ENCODE results near the gene PHEX. TPM values are rescaled to one million over a fixed set of nuclear protein-coding genes. Genes with fewer than 3 reads are reported as not detected.

The PHEX gene
- total and polyA plus RNA-seq, 2 experiments from 2014 or later: 0.05 to 0.21 TPM

DNA sequence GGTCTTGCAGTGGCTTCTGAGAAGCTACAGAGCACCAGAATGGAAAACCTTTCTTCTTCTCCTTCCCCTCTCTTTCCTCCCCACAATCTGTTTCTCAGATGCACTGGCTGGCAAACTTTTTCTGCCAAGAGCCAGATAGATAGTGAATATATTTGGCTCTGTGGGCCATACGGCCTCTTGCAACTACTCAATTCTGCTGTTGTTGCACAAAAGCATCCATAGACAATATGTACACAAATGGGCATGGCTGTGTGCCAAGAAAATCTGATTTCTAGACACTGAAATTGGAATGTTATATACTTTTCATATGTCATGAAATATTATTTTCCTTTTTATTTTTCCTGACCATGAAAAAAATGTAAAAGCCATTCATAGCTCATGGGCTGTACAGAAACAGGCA is 3.1 kb downstream of the PHEX start:
- Mint-ChIP-seq H3K27me3 (ENCODE audit: insufficient read depth, low read depth, poor library complexity) (peaks cover 2% of the 10 kb centered on the region), H3K4me1 (peaks cover 17% of the 10 kb centered on the region), H3K4me3 (no peak overlapping the region), H3K36me3 (ENCODE audit: low read depth) (no peaks in the 10 kb centered on the region), H3K27ac (no peak overlapping the region), H3K9me3 (no peaks in the 10 kb centered on the region)
- Histone ChIP-seq H4K20me1 (replicated peaks; ENCODE audit: insufficient read depth) (no peaks in the 10 kb centered on the region), H3K4me2 (no peak overlapping the region), H3F3A (replicated peaks; ENCODE audit: low read depth) (no peaks in the 10 kb centered on the region), H3K36me3 (ENCODE audit: insufficient read depth) (no peaks in the 10 kb centered on the region), H3K27me3 (ENCODE audit: insufficient read depth) (no peaks in the 10 kb centered on the region), H3K4me1 (ENCODE audit: insufficient read depth) (peaks cover 8% of the 10 kb centered on the region), H3K4me3 (no peak overlapping the region), H3K27ac (ENCODE audit: low read depth) (no peak overlapping the region), H2AFZ (no peak overlapping the region), H3K79me2 (replicated peaks; ENCODE audit: insufficient read depth) (no peaks in the 10 kb centered on the region), H3K9me2 (ENCODE audit: insufficient read depth) (no peaks in the 10 kb centered on the region)
- TF ChIP-seq JUNB (IDR thresholded peaks at IDR 0.05; ENCODE audit: unreplicated experiment) (no peak), EZH2 (IDR thresholded peaks at IDR 0.05; ENCODE audit: low read depth, unreplicated experiment) (no peak), POLR2AphosphoS5 (IDR thresholded peaks at IDR 0.05; ENCODE audit: low read depth) (no peak), NANOG (IDR thresholded peaks at IDR 0.05; ENCODE audit: borderline replicate concordance) (no peak), EZH2phosphoT487 (IDR thresholded peaks at IDR 0.05; ENCODE audit: unreplicated experiment) (no peak), ZNF331 (CRISPR knock-in tag; IDR thresholded peaks at IDR 0.05; ENCODE audit: low read depth) (no peak), CREB1 (CRISPR knock-in tag; IDR thresholded peaks at IDR 0.05; ENCODE audit: low read depth) (no peak), STAT1 (IDR thresholded peaks at IDR 0.05; ENCODE audit: unreplicated experiment) (no peak), ZNF114 (CRISPR knock-in tag; IDR thresholded peaks at IDR 0.05) (no peak)
- TF ChIP-seq, protein P1, sequence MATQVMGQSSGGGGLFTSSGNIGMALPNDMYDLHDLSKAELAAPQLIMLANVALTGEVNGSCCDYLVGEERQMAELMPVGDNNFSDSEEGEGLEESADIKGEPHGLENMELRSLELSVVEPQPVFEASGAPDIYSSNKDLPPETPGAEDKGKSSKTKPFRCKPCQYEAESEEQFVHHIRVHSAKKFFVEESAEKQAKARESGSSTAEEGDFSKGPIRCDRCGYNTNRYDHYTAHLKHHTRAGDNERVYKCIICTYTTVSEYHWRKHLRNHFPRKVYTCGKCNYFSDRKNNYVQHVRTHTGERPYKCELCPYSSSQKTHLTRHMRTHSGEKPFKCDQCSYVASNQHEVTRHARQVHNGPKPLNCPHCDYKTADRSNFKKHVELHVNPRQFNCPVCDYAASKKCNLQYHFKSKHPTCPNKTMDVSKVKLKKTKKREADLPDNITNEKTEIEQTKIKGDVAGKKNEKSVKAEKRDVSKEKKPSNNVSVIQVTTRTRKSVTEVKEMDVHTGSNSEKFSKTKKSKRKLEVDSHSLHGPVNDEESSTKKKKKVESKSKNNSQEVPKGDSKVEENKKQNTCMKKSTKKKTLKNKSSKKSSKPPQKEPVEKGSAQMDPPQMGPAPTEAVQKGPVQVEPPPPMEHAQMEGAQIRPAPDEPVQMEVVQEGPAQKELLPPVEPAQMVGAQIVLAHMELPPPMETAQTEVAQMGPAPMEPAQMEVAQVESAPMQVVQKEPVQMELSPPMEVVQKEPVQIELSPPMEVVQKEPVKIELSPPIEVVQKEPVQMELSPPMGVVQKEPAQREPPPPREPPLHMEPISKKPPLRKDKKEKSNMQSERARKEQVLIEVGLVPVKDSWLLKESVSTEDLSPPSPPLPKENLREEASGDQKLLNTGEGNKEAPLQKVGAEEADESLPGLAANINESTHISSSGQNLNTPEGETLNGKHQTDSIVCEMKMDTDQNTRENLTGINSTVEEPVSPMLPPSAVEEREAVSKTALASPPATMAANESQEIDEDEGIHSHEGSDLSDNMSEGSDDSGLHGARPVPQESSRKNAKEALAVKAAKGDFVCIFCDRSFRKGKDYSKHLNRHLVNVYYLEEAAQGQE (IDR thresholded peaks at IDR 0.05; ENCODE audit: unreplicated experiment): no peak
- TF ChIP-seq, protein P2, sequence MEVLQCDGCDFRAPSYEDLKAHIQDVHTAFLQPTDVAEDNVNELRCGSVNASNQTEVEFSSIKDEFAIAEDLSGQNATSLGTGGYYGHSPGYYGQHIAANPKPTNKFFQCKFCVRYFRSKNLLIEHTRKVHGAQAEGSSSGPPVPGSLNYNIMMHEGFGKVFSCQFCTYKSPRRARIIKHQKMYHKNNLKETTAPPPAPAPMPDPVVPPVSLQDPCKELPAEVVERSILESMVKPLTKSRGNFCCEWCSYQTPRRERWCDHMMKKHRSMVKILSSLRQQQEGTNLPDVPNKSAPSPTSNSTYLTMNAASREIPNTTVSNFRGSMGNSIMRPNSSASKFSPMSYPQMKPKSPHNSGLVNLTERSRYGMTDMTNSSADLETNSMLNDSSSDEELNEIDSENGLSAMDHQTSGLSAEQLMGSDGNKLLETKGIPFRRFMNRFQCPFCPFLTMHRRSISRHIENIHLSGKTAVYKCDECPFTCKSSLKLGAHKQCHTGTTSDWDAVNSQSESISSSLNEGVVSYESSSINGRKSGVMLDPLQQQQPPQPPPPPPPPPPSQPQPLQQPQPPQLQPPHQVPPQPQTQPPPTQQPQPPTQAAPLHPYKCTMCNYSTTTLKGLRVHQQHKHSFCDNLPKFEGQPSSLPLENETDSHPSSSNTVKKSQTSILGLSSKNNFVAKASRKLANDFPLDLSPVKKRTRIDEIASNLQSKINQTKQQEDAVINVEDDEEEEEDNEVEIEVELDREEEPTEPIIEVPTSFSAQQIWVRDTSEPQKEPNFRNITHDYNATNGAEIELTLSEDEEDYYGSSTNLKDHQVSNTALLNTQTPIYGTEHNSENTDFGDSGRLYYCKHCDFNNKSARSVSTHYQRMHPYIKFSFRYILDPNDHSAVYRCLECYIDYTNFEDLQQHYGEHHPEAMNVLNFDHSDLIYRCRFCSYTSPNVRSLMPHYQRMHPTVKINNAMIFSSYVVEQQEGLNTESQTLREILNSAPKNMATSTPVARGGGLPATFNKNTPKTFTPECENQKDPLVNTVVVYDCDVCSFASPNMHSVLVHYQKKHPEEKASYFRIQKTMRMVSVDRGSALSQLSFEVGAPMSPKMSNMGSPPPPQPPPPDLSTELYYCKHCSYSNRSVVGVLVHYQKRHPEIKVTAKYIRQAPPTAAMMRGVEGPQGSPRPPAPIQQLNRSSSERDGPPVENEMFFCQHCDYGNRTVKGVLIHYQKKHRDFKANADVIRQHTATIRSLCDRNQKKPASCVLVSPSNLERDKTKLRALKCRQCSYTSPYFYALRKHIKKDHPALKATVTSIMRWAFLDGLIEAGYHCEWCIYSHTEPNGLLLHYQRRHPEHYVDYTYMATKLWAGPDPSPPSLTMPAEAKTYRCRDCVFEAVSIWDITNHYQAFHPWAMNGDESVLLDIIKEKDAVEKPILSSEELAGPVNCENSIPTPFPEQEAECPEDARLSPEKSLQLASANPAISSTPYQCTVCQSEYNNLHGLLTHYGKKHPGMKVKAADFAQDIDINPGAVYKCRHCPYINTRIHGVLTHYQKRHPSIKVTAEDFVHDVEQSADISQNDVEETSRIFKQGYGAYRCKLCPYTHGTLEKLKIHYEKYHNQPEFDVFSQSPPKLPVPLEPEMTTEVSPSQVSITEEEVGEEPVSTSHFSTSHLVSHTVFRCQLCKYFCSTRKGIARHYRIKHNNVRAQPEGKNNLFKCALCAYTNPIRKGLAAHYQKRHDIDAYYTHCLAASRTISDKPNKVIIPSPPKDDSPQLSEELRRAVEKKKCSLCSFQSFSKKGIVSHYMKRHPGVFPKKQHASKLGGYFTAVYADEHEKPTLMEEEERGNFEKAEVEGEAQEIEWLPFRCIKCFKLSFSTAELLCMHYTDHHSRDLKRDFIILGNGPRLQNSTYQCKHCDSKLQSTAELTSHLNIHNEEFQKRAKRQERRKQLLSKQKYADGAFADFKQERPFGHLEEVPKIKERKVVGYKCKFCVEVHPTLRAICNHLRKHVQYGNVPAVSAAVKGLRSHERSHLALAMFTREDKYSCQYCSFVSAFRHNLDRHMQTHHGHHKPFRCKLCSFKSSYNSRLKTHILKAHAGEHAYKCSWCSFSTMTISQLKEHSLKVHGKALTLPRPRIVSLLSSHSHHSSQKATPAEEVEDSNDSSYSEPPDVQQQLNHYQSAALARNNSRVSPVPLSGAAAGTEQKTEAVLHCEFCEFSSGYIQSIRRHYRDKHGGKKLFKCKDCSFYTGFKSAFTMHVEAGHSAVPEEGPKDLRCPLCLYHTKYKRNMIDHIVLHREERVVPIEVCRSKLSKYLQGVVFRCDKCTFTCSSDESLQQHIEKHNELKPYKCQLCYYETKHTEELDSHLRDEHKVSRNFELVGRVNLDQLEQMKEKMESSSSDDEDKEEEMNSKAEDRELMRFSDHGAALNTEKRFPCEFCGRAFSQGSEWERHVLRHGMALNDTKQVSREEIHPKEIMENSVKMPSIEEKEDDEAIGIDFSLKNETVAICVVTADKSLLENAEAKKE (CRISPR knock-in tag; IDR thresholded peaks at IDR 0.05): no peak
- TF ChIP-seq, protein P3, sequence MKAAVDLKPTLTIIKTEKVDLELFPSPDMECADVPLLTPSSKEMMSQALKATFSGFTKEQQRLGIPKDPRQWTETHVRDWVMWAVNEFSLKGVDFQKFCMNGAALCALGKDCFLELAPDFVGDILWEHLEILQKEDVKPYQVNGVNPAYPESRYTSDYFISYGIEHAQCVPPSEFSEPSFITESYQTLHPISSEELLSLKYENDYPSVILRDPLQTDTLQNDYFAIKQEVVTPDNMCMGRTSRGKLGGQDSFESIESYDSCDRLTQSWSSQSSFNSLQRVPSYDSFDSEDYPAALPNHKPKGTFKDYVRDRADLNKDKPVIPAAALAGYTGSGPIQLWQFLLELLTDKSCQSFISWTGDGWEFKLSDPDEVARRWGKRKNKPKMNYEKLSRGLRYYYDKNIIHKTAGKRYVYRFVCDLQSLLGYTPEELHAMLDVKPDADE (IDR thresholded peaks at IDR 0.05): no peak
- TF ChIP-seq, protein P4, sequence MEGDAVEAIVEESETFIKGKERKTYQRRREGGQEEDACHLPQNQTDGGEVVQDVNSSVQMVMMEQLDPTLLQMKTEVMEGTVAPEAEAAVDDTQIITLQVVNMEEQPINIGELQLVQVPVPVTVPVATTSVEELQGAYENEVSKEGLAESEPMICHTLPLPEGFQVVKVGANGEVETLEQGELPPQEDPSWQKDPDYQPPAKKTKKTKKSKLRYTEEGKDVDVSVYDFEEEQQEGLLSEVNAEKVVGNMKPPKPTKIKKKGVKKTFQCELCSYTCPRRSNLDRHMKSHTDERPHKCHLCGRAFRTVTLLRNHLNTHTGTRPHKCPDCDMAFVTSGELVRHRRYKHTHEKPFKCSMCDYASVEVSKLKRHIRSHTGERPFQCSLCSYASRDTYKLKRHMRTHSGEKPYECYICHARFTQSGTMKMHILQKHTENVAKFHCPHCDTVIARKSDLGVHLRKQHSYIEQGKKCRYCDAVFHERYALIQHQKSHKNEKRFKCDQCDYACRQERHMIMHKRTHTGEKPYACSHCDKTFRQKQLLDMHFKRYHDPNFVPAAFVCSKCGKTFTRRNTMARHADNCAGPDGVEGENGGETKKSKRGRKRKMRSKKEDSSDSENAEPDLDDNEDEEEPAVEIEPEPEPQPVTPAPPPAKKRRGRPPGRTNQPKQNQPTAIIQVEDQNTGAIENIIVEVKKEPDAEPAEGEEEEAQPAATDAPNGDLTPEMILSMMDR (conservative IDR thresholded peaks at IDR 0.05; ENCODE audit: low read depth in 2 of 2): no peak
- DNase-seq (ENCODE audit: low spot score) (no peak), ATAC-seq (no peak)
